H9 (cell line): ENCODE results near the gene KIRREL3. TPM values are rescaled to one million over a fixed set of nuclear protein-coding genes. Genes with fewer than 3 reads are reported as not detected.

Experiments used
- DNase-seq: peaks from one replicate; pipeline ENCODE4 v3.0.0-alpha.2; 2017
- H2AFZ ChIP-seq: one replicate; pipeline ENCODE4 v1.6.1; 2013; ENCODE audit warnings: mild to moderate bottlenecking, low read length, control low read depth, moderate library complexity
- H2AK5ac ChIP-seq: 2 replicates; pipeline ENCODE4 v1.6.1; 2013; ENCODE audit warnings: low read length, control low read depth, mixed read lengths; ENCODE audit not compliant: insufficient read length
- H2BK120ac ChIP-seq: one replicate; pipeline ENCODE4 v1.6.1; 2013; ENCODE audit warnings: low read depth, mild to moderate bottlenecking, low read length, control low read depth, inconsistent platforms; ENCODE audit not compliant: poor library complexity, severe bottlenecking
- H2BK12ac ChIP-seq: 2 replicates; pipeline ENCODE4 v1.6.1; 2013; ENCODE audit warnings: low read length, control low read depth, mixed read lengths, low read depth; ENCODE audit not compliant: insufficient read length
- H2BK15ac ChIP-seq: 2 replicates; pipeline ENCODE4 v1.6.1; 2013; ENCODE audit warnings: low read depth, low read length, control low read depth
- H2BK20ac ChIP-seq: one replicate; pipeline ENCODE4 v1.6.1; 2013; ENCODE audit warnings: low read depth, mild to moderate bottlenecking, low read length, control low read depth, inconsistent platforms; ENCODE audit not compliant: poor library complexity, severe bottlenecking
- H2BK5ac ChIP-seq: 2 replicates; pipeline ENCODE4 v1.6.1; 2013; ENCODE audit warnings: low read length, control low read depth, mixed read lengths; ENCODE audit not compliant: insufficient read length
- H3K14ac ChIP-seq: 2 replicates; pipeline ENCODE4 v1.6.1; 2013; ENCODE audit warnings: low read length, control low read depth; ENCODE audit not compliant: insufficient read depth
- H3K18ac ChIP-seq: 2 replicates; pipeline ENCODE4 v1.6.1; 2013; ENCODE audit warnings: low read depth, mild to moderate bottlenecking, mixed read lengths, low read length, control low read depth; ENCODE audit not compliant: insufficient read length
- H3K23ac ChIP-seq: 2 replicates; pipeline ENCODE4 v1.6.1; 2013; ENCODE audit warnings: low read length, control low read depth, mixed read lengths, low read depth; ENCODE audit not compliant: insufficient read length
- H3K23me2 ChIP-seq: 2 replicates; pipeline ENCODE4 v1.6.1; 2013; ENCODE audit warnings: low read depth, mild to moderate bottlenecking, mixed read lengths, low read length, control low read depth; ENCODE audit not compliant: insufficient read length, poor library complexity, severe bottlenecking
- H3K27ac ChIP-seq: 2 replicates; pipeline ENCODE4 v1.5.1; 2013; ENCODE audit warnings: low read length, control low read depth, mixed read lengths, low read depth; ENCODE audit not compliant: insufficient read length
- H3K27me3 ChIP-seq: 2 replicates; pipeline ENCODE4 v1.6.1; 2013; ENCODE audit warnings: low read length, control low read depth, inconsistent platforms; ENCODE audit not compliant: insufficient read depth
- H3K4ac ChIP-seq: 2 replicates; pipeline ENCODE4 v1.6.1; 2013; ENCODE audit warnings: low read depth, mild to moderate bottlenecking, control low read depth, inconsistent platforms, low read length, moderate library complexity
- H3K4me1 ChIP-seq: 2 replicates; pipeline ENCODE4 v1.6.1; 2013; ENCODE audit warnings: low read length, control low read depth, inconsistent platforms; ENCODE audit not compliant: insufficient read depth
- H3K4me2 ChIP-seq: 2 replicates; pipeline ENCODE4 v1.6.1; 2013; ENCODE audit warnings: low read length, control low read depth, mixed read lengths; ENCODE audit not compliant: insufficient read length, insufficient read depth
- H3K56ac ChIP-seq: 2 replicates; pipeline ENCODE4 v1.6.1; 2013; ENCODE audit warnings: low read depth, mild to moderate bottlenecking, mixed read lengths, low read length, control low read depth; ENCODE audit not compliant: insufficient read length
- H3K79me1 ChIP-seq: 2 replicates; pipeline ENCODE4 v1.6.1; 2013; ENCODE audit warnings: low read depth, mild to moderate bottlenecking, moderate library complexity, low read length, control low read depth, inconsistent platforms; ENCODE audit not compliant: insufficient read depth, poor library complexity, severe bottlenecking
- H3K79me2 ChIP-seq: 2 replicates; pipeline ENCODE4 v1.6.1; 2013; ENCODE audit warnings: low read length, control low read depth, inconsistent platforms; ENCODE audit not compliant: insufficient read depth
- H3K9ac ChIP-seq: 2 replicates; pipeline ENCODE4 v1.6.1; 2013; ENCODE audit warnings: low read length, control low read depth, mixed read lengths; ENCODE audit not compliant: insufficient read length; ENCODE audit errors: extremely low read depth
- H3K9me3 ChIP-seq: one replicate; pipeline ENCODE4 v1.6.1; 2013; ENCODE audit warnings: low read depth, low read length, inconsistent platforms; ENCODE audit not compliant: control insufficient read depth
- H3T11ph ChIP-seq: one replicate; pipeline ENCODE4 v1.6.1; 2013; ENCODE audit warnings: mild to moderate bottlenecking, low read length, control low read depth, inconsistent platforms
- H4K20me1 ChIP-seq: one replicate; pipeline ENCODE4 v1.6.1; 2013; ENCODE audit not compliant: control insufficient read depth, insufficient read length, insufficient read depth
- H4K5ac ChIP-seq: 2 replicates; pipeline ENCODE4 v1.6.1; 2013; ENCODE audit warnings: low read depth, mild to moderate bottlenecking, mixed read lengths, low read length, control low read depth; ENCODE audit not compliant: insufficient read length
- H4K8ac ChIP-seq: replicated peaks from 2 replicates; pipeline ENCODE4 v1.6.1; 2013; ENCODE audit warnings: low read length, control low read depth, mixed read lengths, low read depth; ENCODE audit not compliant: insufficient read length
- H4K91ac ChIP-seq: 2 replicates; pipeline ENCODE4 v1.6.1; 2013; ENCODE audit warnings: low read depth, mild to moderate bottlenecking, moderate library complexity, mixed read lengths, low read length, control low read depth; ENCODE audit not compliant: insufficient read length
- H3K27ac Mint-ChIP-seq, 3 experiments: 2 replicates in 2 of 3; 3 replicates in 1 of 3; pipeline ENCODE4 v1.8.0; 2020 to 2021; ENCODE audit warnings: mixed read lengths in 3 of 3, mild to moderate bottlenecking in 1 of 3, moderate library complexity in 1 of 3
- H3K27me3 Mint-ChIP-seq: 2 replicates; pipeline ENCODE4 v1.8.0; 2021; ENCODE audit warnings: low read depth, mild to moderate bottlenecking, moderate library complexity, mixed read lengths
- H3K36me3 Mint-ChIP-seq, 3 experiments: 2 replicates in 2 of 3; 3 replicates in 1 of 3; pipeline ENCODE4 v1.8.0; 2020 to 2021; ENCODE audit warnings: low read depth in 3 of 3, mixed read lengths in 3 of 3; ENCODE audit not compliant: insufficient read depth in 1 of 3
- H3K4me1 Mint-ChIP-seq, 2 experiments: 2 replicates each; pipeline ENCODE4 v1.8.0; 2020; ENCODE audit warnings: mixed read lengths in 2 of 2
- H3K4me3 Mint-ChIP-seq, 2 experiments: 2 replicates in 1 of 2; 3 replicates in 1 of 2; pipeline ENCODE4 v1.8.0; 2020 to 2021; ENCODE audit warnings: mild to moderate bottlenecking in 2 of 2, mixed read lengths in 2 of 2, moderate library complexity in 1 of 2
- H3K9me3 Mint-ChIP-seq, 2 experiments: 2 replicates in 1 of 2; 3 replicates in 1 of 2; pipeline ENCODE4 v1.8.0; 2020; ENCODE audit warnings: mild to moderate bottlenecking in 2 of 2, mixed read lengths in 2 of 2, moderate library complexity in 1 of 2
- CTCF ChIP-seq: fragments of 200-600 bp; sonication (generic); conservative IDR thresholded peaks from 3 replicates; pipeline ENCODE4 v1.8.0; 2021; ENCODE audit warnings: antibody characterized with exemption, mild to moderate bottlenecking
- WGBS: extraction: QIAGEN DNeasy Blood & Tissue Kit; methylation state at CpG from one replicate; pipeline ENCODE4 v1.1.7; 2013; ENCODE audit warnings: missing lambda C conversion rate, low lambda C conversion rate, mixed read lengths; ENCODE audit not compliant: insufficient read length; ENCODE audit errors: extremely low coverage; 5-methylcytosine and 5-hydroxymethylcytosine counted together
- total RNA-seq: library from RNA; stranded (reverse); gene quantifications from 2 replicates; pipeline ENCODE4 v1.2.1, GENCODE V29; 2021

Gene KIRREL3
- total RNA-seq, 1 experiment from 2014 or later, result 0.17 TPM

GRCh38 chr11:126862664-126863243 is 137.8 kb downstream of the KIRREL3 start:
- Histone ChIP-seq H4K91ac (no peak overlapping the region), H2AK5ac (no peak overlapping the region), H3K14ac (no peak overlapping the region), H3K23me2 (no peaks in the 10 kb centered on the region), H3K4me2 (no peak overlapping the region), H3K79me2 (no peaks in the 10 kb centered on the region), H4K5ac (no peak overlapping the region), H2BK120ac (no peak overlapping the region), H2BK5ac (no peak overlapping the region), H3K9ac (no peak overlapping the region), H3T11ph (no peak overlapping the region), H3K56ac (no peak overlapping the region), H3K27me3 (no peaks in the 10 kb centered on the region), H2BK12ac (no peak overlapping the region), H3K23ac (no peak overlapping the region), H2AFZ (no peak overlapping the region), H3K79me1 (no peaks in the 10 kb centered on the region), H3K4ac (no peak overlapping the region), H3K9me3 (no peaks in the 10 kb centered on the region), H4K20me1 (no peaks in the 10 kb centered on the region), H4K8ac (no peak overlapping the region), H2BK15ac (no peak overlapping the region), H2BK20ac (no peak overlapping the region), H3K18ac (no peak overlapping the region), H3K27ac (no peak overlapping the region), H3K4me1 (no peaks in the 10 kb centered on the region)
- no CpG with 5 or more reads among the region's 7 CpGs for WGBS
- no peak overlapping the region for H3K4me3 Mint-ChIP-seq
- peak overlapping the region in 1 of 3 experiments; percentile 31; a peak in 1 of 7 replicates for H3K27ac Mint-ChIP-seq
- DNase-seq, result peak; percentile 79
- no peaks in the 10 kb centered on the region; a peak in 2 of 5 replicates for H3K9me3 Mint-ChIP-seq
- H3K36me3 Mint-ChIP-seq, result no peaks in the 10 kb centered on the region; a peak in 1 of 7 replicates
- peak; percentile 63 for TF ChIP-seq CTCF
- peaks cover 4 to 18% of the 10 kb centered on the region in 2 experiments; a peak in 3 of 4 replicates for H3K4me1 Mint-ChIP-seq
- H3K27me3 Mint-ChIP-seq, result peaks cover 6% of the 10 kb centered on the region
